H9 (cell line): ENCODE data around the gene ARFGEF3. TPM values are rescaled to one million over a fixed set of nuclear protein-coding genes. Genes with fewer than 3 reads are reported as not detected.

Source experiments
- DNase-seq: peaks from one replicate; pipeline ENCODE4 v3.0.0-alpha.2; 2017
- H2AFZ ChIP-seq: one replicate; pipeline ENCODE4 v1.6.1; 2013; ENCODE audit warnings: mild to moderate bottlenecking, low read length, control low read depth, moderate library complexity
- H2AK5ac ChIP-seq: 2 replicates; pipeline ENCODE4 v1.6.1; 2013; ENCODE audit warnings: low read length, control low read depth, mixed read lengths; ENCODE audit not compliant: insufficient read length
- H2BK120ac ChIP-seq: one replicate; pipeline ENCODE4 v1.6.1; 2013; ENCODE audit warnings: low read depth, mild to moderate bottlenecking, low read length, control low read depth, inconsistent platforms; ENCODE audit not compliant: poor library complexity, severe bottlenecking
- H2BK12ac ChIP-seq: 2 replicates; pipeline ENCODE4 v1.6.1; 2013; ENCODE audit warnings: low read length, control low read depth, mixed read lengths, low read depth; ENCODE audit not compliant: insufficient read length
- H2BK15ac ChIP-seq: 2 replicates; pipeline ENCODE4 v1.6.1; 2013; ENCODE audit warnings: low read depth, low read length, control low read depth
- H2BK20ac ChIP-seq: one replicate; pipeline ENCODE4 v1.6.1; 2013; ENCODE audit warnings: low read depth, mild to moderate bottlenecking, low read length, control low read depth, inconsistent platforms; ENCODE audit not compliant: poor library complexity, severe bottlenecking
- H2BK5ac ChIP-seq: 2 replicates; pipeline ENCODE4 v1.6.1; 2013; ENCODE audit warnings: low read length, control low read depth, mixed read lengths; ENCODE audit not compliant: insufficient read length
- H3K14ac ChIP-seq: 2 replicates; pipeline ENCODE4 v1.6.1; 2013; ENCODE audit warnings: low read length, control low read depth; ENCODE audit not compliant: insufficient read depth
- H3K18ac ChIP-seq: 2 replicates; pipeline ENCODE4 v1.6.1; 2013; ENCODE audit warnings: low read depth, mild to moderate bottlenecking, mixed read lengths, low read length, control low read depth; ENCODE audit not compliant: insufficient read length
- H3K23ac ChIP-seq: 2 replicates; pipeline ENCODE4 v1.6.1; 2013; ENCODE audit warnings: low read length, control low read depth, mixed read lengths, low read depth; ENCODE audit not compliant: insufficient read length
- H3K23me2 ChIP-seq: 2 replicates; pipeline ENCODE4 v1.6.1; 2013; ENCODE audit warnings: low read depth, mild to moderate bottlenecking, mixed read lengths, low read length, control low read depth; ENCODE audit not compliant: insufficient read length, poor library complexity, severe bottlenecking
- H3K27ac ChIP-seq: 2 replicates; pipeline ENCODE4 v1.5.1; 2013; ENCODE audit warnings: low read length, control low read depth, mixed read lengths, low read depth; ENCODE audit not compliant: insufficient read length
- H3K27me3 ChIP-seq: 2 replicates; pipeline ENCODE4 v1.6.1; 2013; ENCODE audit warnings: low read length, control low read depth, inconsistent platforms; ENCODE audit not compliant: insufficient read depth
- H3K4ac ChIP-seq: 2 replicates; pipeline ENCODE4 v1.6.1; 2013; ENCODE audit warnings: low read depth, mild to moderate bottlenecking, control low read depth, inconsistent platforms, low read length, moderate library complexity
- H3K4me1 ChIP-seq: 2 replicates; pipeline ENCODE4 v1.6.1; 2013; ENCODE audit warnings: low read length, control low read depth, inconsistent platforms; ENCODE audit not compliant: insufficient read depth
- H3K4me2 ChIP-seq: 2 replicates; pipeline ENCODE4 v1.6.1; 2013; ENCODE audit warnings: low read length, control low read depth, mixed read lengths; ENCODE audit not compliant: insufficient read length, insufficient read depth
- H3K56ac ChIP-seq: 2 replicates; pipeline ENCODE4 v1.6.1; 2013; ENCODE audit warnings: low read depth, mild to moderate bottlenecking, mixed read lengths, low read length, control low read depth; ENCODE audit not compliant: insufficient read length
- H3K79me1 ChIP-seq: 2 replicates; pipeline ENCODE4 v1.6.1; 2013; ENCODE audit warnings: low read depth, mild to moderate bottlenecking, moderate library complexity, low read length, control low read depth, inconsistent platforms; ENCODE audit not compliant: insufficient read depth, poor library complexity, severe bottlenecking
- H3K79me2 ChIP-seq: 2 replicates; pipeline ENCODE4 v1.6.1; 2013; ENCODE audit warnings: low read length, control low read depth, inconsistent platforms; ENCODE audit not compliant: insufficient read depth
- H3K9ac ChIP-seq: 2 replicates; pipeline ENCODE4 v1.6.1; 2013; ENCODE audit warnings: low read length, control low read depth, mixed read lengths; ENCODE audit not compliant: insufficient read length; ENCODE audit errors: extremely low read depth
- H3K9me3 ChIP-seq: one replicate; pipeline ENCODE4 v1.6.1; 2013; ENCODE audit warnings: low read depth, low read length, inconsistent platforms; ENCODE audit not compliant: control insufficient read depth
- H3T11ph ChIP-seq: one replicate; pipeline ENCODE4 v1.6.1; 2013; ENCODE audit warnings: mild to moderate bottlenecking, low read length, control low read depth, inconsistent platforms
- H4K20me1 ChIP-seq: one replicate; pipeline ENCODE4 v1.6.1; 2013; ENCODE audit not compliant: control insufficient read depth, insufficient read length, insufficient read depth
- H4K5ac ChIP-seq: 2 replicates; pipeline ENCODE4 v1.6.1; 2013; ENCODE audit warnings: low read depth, mild to moderate bottlenecking, mixed read lengths, low read length, control low read depth; ENCODE audit not compliant: insufficient read length
- H4K8ac ChIP-seq: replicated peaks from 2 replicates; pipeline ENCODE4 v1.6.1; 2013; ENCODE audit warnings: low read length, control low read depth, mixed read lengths, low read depth; ENCODE audit not compliant: insufficient read length
- H4K91ac ChIP-seq: 2 replicates; pipeline ENCODE4 v1.6.1; 2013; ENCODE audit warnings: low read depth, mild to moderate bottlenecking, moderate library complexity, mixed read lengths, low read length, control low read depth; ENCODE audit not compliant: insufficient read length
- H3K27ac Mint-ChIP-seq, 3 experiments: 2 replicates in 2 of 3; 3 replicates in 1 of 3; pipeline ENCODE4 v1.8.0; 2020 to 2021; ENCODE audit warnings: mixed read lengths in 3 of 3, mild to moderate bottlenecking in 1 of 3, moderate library complexity in 1 of 3
- H3K27me3 Mint-ChIP-seq: 2 replicates; pipeline ENCODE4 v1.8.0; 2021; ENCODE audit warnings: low read depth, mild to moderate bottlenecking, moderate library complexity, mixed read lengths
- H3K36me3 Mint-ChIP-seq, 3 experiments: 2 replicates in 2 of 3; 3 replicates in 1 of 3; pipeline ENCODE4 v1.8.0; 2020 to 2021; ENCODE audit warnings: low read depth in 3 of 3, mixed read lengths in 3 of 3; ENCODE audit not compliant: insufficient read depth in 1 of 3
- H3K4me1 Mint-ChIP-seq, 2 experiments: 2 replicates each; pipeline ENCODE4 v1.8.0; 2020; ENCODE audit warnings: mixed read lengths in 2 of 2
- H3K4me3 Mint-ChIP-seq, 2 experiments: 2 replicates in 1 of 2; 3 replicates in 1 of 2; pipeline ENCODE4 v1.8.0; 2020 to 2021; ENCODE audit warnings: mild to moderate bottlenecking in 2 of 2, mixed read lengths in 2 of 2, moderate library complexity in 1 of 2
- H3K9me3 Mint-ChIP-seq, 2 experiments: 2 replicates in 1 of 2; 3 replicates in 1 of 2; pipeline ENCODE4 v1.8.0; 2020; ENCODE audit warnings: mild to moderate bottlenecking in 2 of 2, mixed read lengths in 2 of 2, moderate library complexity in 1 of 2
- WGBS: extraction: QIAGEN DNeasy Blood & Tissue Kit; methylation state at CpG from one replicate; pipeline ENCODE4 v1.1.7; 2013; ENCODE audit warnings: missing lambda C conversion rate, low lambda C conversion rate, mixed read lengths; ENCODE audit not compliant: insufficient read length; ENCODE audit errors: extremely low coverage; 5-methylcytosine and 5-hydroxymethylcytosine counted together
- total RNA-seq: library from RNA; stranded (reverse); gene quantifications from 2 replicates; pipeline ENCODE4 v1.2.1, GENCODE V29; 2021
- TF ChIP-seq, protein P1 (sequence below): fragments of 200-600 bp; sonication (generic); conservative IDR thresholded peaks from 3 replicates; pipeline ENCODE4 v1.8.0; 2021; ENCODE audit warnings: antibody characterized with exemption, mild to moderate bottlenecking

The ARFGEF3 gene
- total RNA-seq, 1 experiment from 2014 or later = 13.7 TPM

DNA sequence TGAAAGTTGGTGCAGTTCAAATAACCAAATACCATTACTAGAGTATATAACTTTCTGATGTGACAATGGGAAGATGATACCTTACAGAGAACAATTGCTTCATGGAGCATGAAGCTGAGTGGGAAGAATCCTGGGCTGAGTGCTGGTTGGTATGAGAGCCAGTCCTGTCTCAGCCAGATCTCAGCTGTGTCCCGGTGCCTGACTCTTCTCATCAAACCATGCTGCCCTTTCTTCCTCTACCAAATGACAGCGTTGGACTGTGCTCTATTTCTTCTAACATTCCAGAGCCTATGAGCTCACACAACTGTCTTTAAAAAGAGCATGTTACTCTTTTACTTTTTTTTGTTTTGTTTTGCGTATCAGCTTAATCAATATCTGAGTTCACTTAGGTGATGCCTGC, 84.0 kb downstream of the ARFGEF3 start:
- Histone ChIP-seq H2BK120ac (no peak overlapping the region), H4K91ac (no peak overlapping the region), H3T11ph (no peak overlapping the region), H2AK5ac (no peak overlapping the region), H3K79me2 (no peaks in the 10 kb centered on the region), H2BK12ac (no peak overlapping the region), H3K79me1 (no peaks in the 10 kb centered on the region), H3K56ac (no peak overlapping the region), H4K5ac (no peak overlapping the region), H3K9me3 (no peaks in the 10 kb centered on the region), H4K20me1 (no peaks in the 10 kb centered on the region), H3K23me2 (no peaks in the 10 kb centered on the region), H3K27ac (no peak overlapping the region), H2BK20ac (no peak overlapping the region), H3K18ac (no peak overlapping the region), H3K4ac (no peak overlapping the region), H2BK15ac (no peak overlapping the region), H3K14ac (no peak overlapping the region), H3K9ac (no peak overlapping the region), H3K23ac (no peak overlapping the region), H2BK5ac (no peak overlapping the region), H4K8ac (no peak overlapping the region), H2AFZ (no peak overlapping the region), H3K4me2 (no peak overlapping the region), H3K4me1 (no peaks in the 10 kb centered on the region), H3K27me3 (no peaks in the 10 kb centered on the region)
- Mint-ChIP-seq H3K4me1 (peaks cover 0 to 6% of the 10 kb centered on the region in 2 experiments; a peak in 3 of 4 replicates), H3K36me3 (peaks cover 0 to 3% (median 0%) of the 10 kb centered on the region in 3 experiments; a peak in 1 of 7 replicates), H3K27ac (no peak overlapping the region), H3K4me3 (no peak overlapping the region), H3K9me3 (no peaks in the 10 kb centered on the region), H3K27me3 (no peaks in the 10 kb centered on the region)
- TF ChIP-seq, protein P1, sequence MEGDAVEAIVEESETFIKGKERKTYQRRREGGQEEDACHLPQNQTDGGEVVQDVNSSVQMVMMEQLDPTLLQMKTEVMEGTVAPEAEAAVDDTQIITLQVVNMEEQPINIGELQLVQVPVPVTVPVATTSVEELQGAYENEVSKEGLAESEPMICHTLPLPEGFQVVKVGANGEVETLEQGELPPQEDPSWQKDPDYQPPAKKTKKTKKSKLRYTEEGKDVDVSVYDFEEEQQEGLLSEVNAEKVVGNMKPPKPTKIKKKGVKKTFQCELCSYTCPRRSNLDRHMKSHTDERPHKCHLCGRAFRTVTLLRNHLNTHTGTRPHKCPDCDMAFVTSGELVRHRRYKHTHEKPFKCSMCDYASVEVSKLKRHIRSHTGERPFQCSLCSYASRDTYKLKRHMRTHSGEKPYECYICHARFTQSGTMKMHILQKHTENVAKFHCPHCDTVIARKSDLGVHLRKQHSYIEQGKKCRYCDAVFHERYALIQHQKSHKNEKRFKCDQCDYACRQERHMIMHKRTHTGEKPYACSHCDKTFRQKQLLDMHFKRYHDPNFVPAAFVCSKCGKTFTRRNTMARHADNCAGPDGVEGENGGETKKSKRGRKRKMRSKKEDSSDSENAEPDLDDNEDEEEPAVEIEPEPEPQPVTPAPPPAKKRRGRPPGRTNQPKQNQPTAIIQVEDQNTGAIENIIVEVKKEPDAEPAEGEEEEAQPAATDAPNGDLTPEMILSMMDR = no peak
- no CpG with 5 or more reads among the region's 3 CpGs for WGBS
- no peak for DNase-seq
